Measurements from ENCODE around the gene TUFT1. TPM values are rescaled to one million over a fixed set of nuclear protein-coding genes. Genes with fewer than 3 reads are reported as not detected.

The TUFT1 gene
- polyA plus RNA-seq, 1 donor from 2014 or later = 25.8 TPM

- Histone ChIP-seq H3K36me3 (ENCODE audit: insufficient read depth, low read length) (no peaks in the 10 kb centered on the region), H2AFZ (ENCODE audit: low read depth, low read length) (no peak overlapping the region), H3K9me3 (ENCODE audit: low read length) (no peaks in the 10 kb centered on the region), H3K9ac (ENCODE audit: low read length) (no peak overlapping the region), H3K27me3 (ENCODE audit: insufficient read depth, low read depth, low read length) (no peaks in the 10 kb centered on the region), H3K27ac (ENCODE audit: low read length) (no peak overlapping the region), H3K79me2 (replicated peaks; ENCODE audit: insufficient read depth, low read length) (no peaks in the 10 kb centered on the region), H3F3A (ENCODE audit: insufficient read depth, low read length, poor library complexity, severe bottlenecking) (no peaks in the 10 kb centered on the region), H3K4me3 (ENCODE audit: low read length) (no peak overlapping the region), H3K4me2 (ENCODE audit: low read length) (no peak overlapping the region), H4K20me1 (ENCODE audit: insufficient read depth) (no peaks in the 10 kb centered on the region), H3K9me2 (ENCODE audit: insufficient read depth, low read length) (no peaks in the 10 kb centered on the region)
- no peak for TF ChIP-seq RAD21 (conservative IDR thresholded peaks at IDR 0.05)
- TF ChIP-seq CTCF (IDR thresholded peaks at IDR 0.05; ENCODE audit: poor library complexity, severe bottlenecking) = no peak
- no peak for TF ChIP-seq EZH2 (IDR thresholded peaks at IDR 0.05; ENCODE audit: borderline replicate concordance, insufficient read depth, low read length, poor library complexity, severe bottlenecking)
- TF ChIP-seq, protein P1, sequence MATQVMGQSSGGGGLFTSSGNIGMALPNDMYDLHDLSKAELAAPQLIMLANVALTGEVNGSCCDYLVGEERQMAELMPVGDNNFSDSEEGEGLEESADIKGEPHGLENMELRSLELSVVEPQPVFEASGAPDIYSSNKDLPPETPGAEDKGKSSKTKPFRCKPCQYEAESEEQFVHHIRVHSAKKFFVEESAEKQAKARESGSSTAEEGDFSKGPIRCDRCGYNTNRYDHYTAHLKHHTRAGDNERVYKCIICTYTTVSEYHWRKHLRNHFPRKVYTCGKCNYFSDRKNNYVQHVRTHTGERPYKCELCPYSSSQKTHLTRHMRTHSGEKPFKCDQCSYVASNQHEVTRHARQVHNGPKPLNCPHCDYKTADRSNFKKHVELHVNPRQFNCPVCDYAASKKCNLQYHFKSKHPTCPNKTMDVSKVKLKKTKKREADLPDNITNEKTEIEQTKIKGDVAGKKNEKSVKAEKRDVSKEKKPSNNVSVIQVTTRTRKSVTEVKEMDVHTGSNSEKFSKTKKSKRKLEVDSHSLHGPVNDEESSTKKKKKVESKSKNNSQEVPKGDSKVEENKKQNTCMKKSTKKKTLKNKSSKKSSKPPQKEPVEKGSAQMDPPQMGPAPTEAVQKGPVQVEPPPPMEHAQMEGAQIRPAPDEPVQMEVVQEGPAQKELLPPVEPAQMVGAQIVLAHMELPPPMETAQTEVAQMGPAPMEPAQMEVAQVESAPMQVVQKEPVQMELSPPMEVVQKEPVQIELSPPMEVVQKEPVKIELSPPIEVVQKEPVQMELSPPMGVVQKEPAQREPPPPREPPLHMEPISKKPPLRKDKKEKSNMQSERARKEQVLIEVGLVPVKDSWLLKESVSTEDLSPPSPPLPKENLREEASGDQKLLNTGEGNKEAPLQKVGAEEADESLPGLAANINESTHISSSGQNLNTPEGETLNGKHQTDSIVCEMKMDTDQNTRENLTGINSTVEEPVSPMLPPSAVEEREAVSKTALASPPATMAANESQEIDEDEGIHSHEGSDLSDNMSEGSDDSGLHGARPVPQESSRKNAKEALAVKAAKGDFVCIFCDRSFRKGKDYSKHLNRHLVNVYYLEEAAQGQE (IDR thresholded peaks at IDR 0.05; ENCODE audit: borderline replicate concordance) = no peak
- TF ChIP-seq POLR2AphosphoS5 (IDR thresholded peaks at IDR 0.05) = no peak
- no peak for TF ChIP-seq EP300 (conservative IDR thresholded peaks at IDR 0.05; ENCODE audit: poor library complexity, severe bottlenecking)
- TF ChIP-seq SMC3 (conservative IDR thresholded peaks at IDR 0.05; ENCODE audit: poor library complexity) = no peak
- no peak for TF ChIP-seq MXI1 (conservative IDR thresholded peaks at IDR 0.05; ENCODE audit: poor library complexity, severe bottlenecking)
- TF ChIP-seq TAF1 (IDR thresholded peaks at IDR 0.05; ENCODE audit: low read depth) = no peak
These were observed 22.6 kb downstream of the TUFT1 start for GRCh38 chr1:151562661-151563060.

DNA sequence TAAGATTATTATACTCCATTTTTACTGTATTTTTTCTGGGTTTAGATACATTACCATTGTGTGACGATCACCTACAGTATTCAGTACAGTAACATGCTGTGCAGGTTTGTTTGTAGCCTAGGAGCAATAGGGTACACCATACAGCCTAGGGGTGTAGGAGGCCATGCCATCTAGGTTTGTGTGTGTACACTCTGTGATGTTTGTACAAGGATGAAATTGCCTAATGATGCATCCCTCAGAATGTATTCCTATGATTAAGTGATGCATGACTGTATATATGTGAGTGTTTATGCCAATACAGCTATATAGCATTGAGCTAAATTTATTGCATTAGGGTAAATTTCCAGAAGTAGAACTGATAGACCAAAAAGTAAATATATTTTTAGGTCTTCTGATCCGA, 23.3 kb downstream of the TUFT1 start:
- H3K4me2 ChIP-seq (ENCODE audit: low read length) = no peak overlapping the region
- no peak overlapping the region for H3K27ac ChIP-seq (ENCODE audit: low read length)
- no peaks in the 10 kb centered on the region for H4K20me1 ChIP-seq (ENCODE audit: insufficient read depth)
- H3K9me2 ChIP-seq (ENCODE audit: insufficient read depth, low read length) = no peaks in the 10 kb centered on the region
- H3K36me3 ChIP-seq (ENCODE audit: insufficient read depth, low read length) = no peaks in the 10 kb centered on the region
- H3K9me3 ChIP-seq (ENCODE audit: low read length) = no peaks in the 10 kb centered on the region
- H3K27me3 ChIP-seq (ENCODE audit: insufficient read depth, low read depth, low read length) = no peaks in the 10 kb centered on the region
- H2AFZ ChIP-seq (ENCODE audit: low read depth, low read length) = no peak overlapping the region
- TF ChIP-seq EP300 (conservative IDR thresholded peaks at IDR 0.05; ENCODE audit: poor library complexity, severe bottlenecking) (no peak), EZH2 (IDR thresholded peaks at IDR 0.05; ENCODE audit: borderline replicate concordance, insufficient read depth, low read length, poor library complexity, severe bottlenecking) (no peak)
- no peak overlapping the region for H3K9ac ChIP-seq (ENCODE audit: low read length)
- no peak overlapping the region for H3K4me3 ChIP-seq (ENCODE audit: low read length)
- no peaks in the 10 kb centered on the region for H3K79me2 ChIP-seq (replicated peaks; ENCODE audit: insufficient read depth, low read length)
- no peaks in the 10 kb centered on the region for H3F3A ChIP-seq (ENCODE audit: insufficient read depth, low read length, poor library complexity, severe bottlenecking)
